Stomach (tissue), 9 donors: ENCODE results near the gene AGAP1. TPM values are rescaled to one million over a fixed set of nuclear protein-coding genes. Genes with fewer than 3 reads are reported as not detected.

Source experiments
- DNase-seq, 2 donors: peaks; one replicate each; pipeline versions ENCODE4 v3.0.0 to v3.0.0-alpha.2; 2013 to 2019
- H3K27ac ChIP-seq, 5 donors: fragments of 200-600 bp in 4 of 5; sonication (generic) in 4 of 5; one replicate each; pipeline ENCODE4 v1.5.1; 2013 to 2019; ENCODE audit warnings: mild to moderate bottlenecking in 1 of 5, moderate library complexity in 1 of 5
- H3K27me3 ChIP-seq, 3 donors: fragments of 200-600 bp; sonication (generic); one replicate each; pipeline ENCODE4 v1.5.1; 2017 to 2019; ENCODE audit warnings: mixed run types in 1 of 3
- H3K36me3 ChIP-seq, 4 donors: fragments of 200-600 bp; sonication (generic); 1 replicate in 3 of 4; 2 replicates in 1 of 4; pipeline ENCODE4 v1.5.1; 2016 to 2019
- H3K4me1 ChIP-seq, 4 donors: fragments of 200-600 bp; sonication (generic); one replicate each; pipeline ENCODE4 v1.5.1; 2016 to 2019
- H3K4me3 ChIP-seq, 4 donors: fragments of 200-600 bp; sonication (generic) in 3 of 4; one replicate each; pipeline ENCODE4 v1.5.1; 2016 to 2019; ENCODE audit warnings: mild to moderate bottlenecking in 1 of 4
- H3K9me3 ChIP-seq, 4 donors: fragments of 200-600 bp; sonication (generic); one replicate each; pipeline ENCODE4 v1.5.1; 2016 to 2019
- EP300 ChIP-seq: sonication (generic); formaldehyde crosslinking; IDR thresholded peaks from one replicate; pipeline ENCODE4 v1.6.1; 2017; ENCODE audit warnings: antibody characterized with exemption
- POLR2A ChIP-seq, 4 donors: fragments of 450-650 bp; IDR thresholded peaks; one replicate each; pipeline ENCODE4 v1.6.1; 2016; ENCODE audit warnings: antibody characterized with exemption in 4 of 4, control low read depth in 2 of 4, mild to moderate bottlenecking in 1 of 4, moderate library complexity in 1 of 4
- POLR2AphosphoS5 ChIP-seq, 3 donors: sonication (generic); formaldehyde crosslinking; IDR thresholded peaks; one replicate each; pipeline ENCODE4 v1.6.1; 2016; ENCODE audit warnings: antibody characterized with exemption in 3 of 3
- WGBS, 5 donors: extraction: QIAGEN DNeasy Blood & Tissue Kit in 3 of 5; methylation state at CpG; one replicate each; pipeline versions ENCODE4 v1.1.5 to v1.1.7; 2013 to 2018; 5-methylcytosine and 5-hydroxymethylcytosine counted together
- intact Hi-C: fragments of 100-400 bp; cut with DNase I; formaldehyde crosslinking; loops from one replicate; pipeline ENCODE4 v1.15.1; 2023; ENCODE audit warnings: low total_unique reads
- polyA plus RNA-seq, 3 donors: library from polyadenylated mRNA; stranded (reverse); fragments of 200-250 nt; gene quantifications; one replicate each; pipeline ENCODE4 v1.2.3, GENCODE V29; 2013
- total RNA-seq, 5 donors: library from RNA; depleted of rRNA; stranded (reverse); fragments of >200 nt; gene quantifications; one replicate each; pipeline versions ENCODE4 v1.1.0 to v1.2.3, GENCODE V29; 2014 to 2016
- TF ChIP-seq, protein P1 (sequence below), 7 experiments: fragments of 450-650 bp in 4 of 7; fragments of 200-600 bp in 3 of 7; sonication (generic) in 3 of 7; IDR thresholded peaks; one replicate each; pipeline ENCODE4 v1.5.1; 2016 to 2019; ENCODE audit warnings: antibody characterized with exemption in 7 of 7, control low read depth in 2 of 7, mild to moderate bottlenecking in 1 of 7
- donor health status: healthy with polysubstance abuse.
- donor health status: Bipolar disorder and iron deficiency.
- donor health status: healthy.

AGAP1 gene
- total and polyA plus RNA-seq, 8 donors, result 4.2 to 139 (median 35.0) TPM

GRCh38 chr2:235536711-235537110 is 42.9 kb downstream of the AGAP1 start:
- no peak for TF ChIP-seq POLR2A (IDR thresholded peaks at IDR 0.05)
- TF ChIP-seq EP300, result no peak
- TF ChIP-seq POLR2AphosphoS5 (IDR thresholded peaks at IDR 0.05), result no peak
- TF ChIP-seq, protein P1, sequence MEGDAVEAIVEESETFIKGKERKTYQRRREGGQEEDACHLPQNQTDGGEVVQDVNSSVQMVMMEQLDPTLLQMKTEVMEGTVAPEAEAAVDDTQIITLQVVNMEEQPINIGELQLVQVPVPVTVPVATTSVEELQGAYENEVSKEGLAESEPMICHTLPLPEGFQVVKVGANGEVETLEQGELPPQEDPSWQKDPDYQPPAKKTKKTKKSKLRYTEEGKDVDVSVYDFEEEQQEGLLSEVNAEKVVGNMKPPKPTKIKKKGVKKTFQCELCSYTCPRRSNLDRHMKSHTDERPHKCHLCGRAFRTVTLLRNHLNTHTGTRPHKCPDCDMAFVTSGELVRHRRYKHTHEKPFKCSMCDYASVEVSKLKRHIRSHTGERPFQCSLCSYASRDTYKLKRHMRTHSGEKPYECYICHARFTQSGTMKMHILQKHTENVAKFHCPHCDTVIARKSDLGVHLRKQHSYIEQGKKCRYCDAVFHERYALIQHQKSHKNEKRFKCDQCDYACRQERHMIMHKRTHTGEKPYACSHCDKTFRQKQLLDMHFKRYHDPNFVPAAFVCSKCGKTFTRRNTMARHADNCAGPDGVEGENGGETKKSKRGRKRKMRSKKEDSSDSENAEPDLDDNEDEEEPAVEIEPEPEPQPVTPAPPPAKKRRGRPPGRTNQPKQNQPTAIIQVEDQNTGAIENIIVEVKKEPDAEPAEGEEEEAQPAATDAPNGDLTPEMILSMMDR (IDR thresholded peaks at IDR 0.05), result no peak
- 88 to 96% (median 95%) methylated on average over 11 of the region's 11 CpGs for WGBS, 5 donors
- Histone ChIP-seq H3K27me3 (no peaks in the 10 kb centered on the region), H3K4me1 (peaks cover 0 to 55% (median 28%) of the 10 kb centered on the region in 4 donors), H3K9me3 (no peaks in the 10 kb centered on the region), H3K27ac (no peak overlapping the region), H3K4me3 (no peak overlapping the region), H3K36me3 (no peaks in the 10 kb centered on the region)
- intact Hi-C loops, result no loop called here
- DNase-seq, result no peak

GRCh38 chr2:235537186-235537585 is 43.3 kb downstream of the AGAP1 start:
- TF ChIP-seq EP300 (no peak), POLR2A (IDR thresholded peaks at IDR 0.05) (no peak), POLR2AphosphoS5 (IDR thresholded peaks at IDR 0.05) (no peak)
- TF ChIP-seq, protein P1 (IDR thresholded peaks at IDR 0.05), result no peak
- Histone ChIP-seq H3K4me3 (no peak overlapping the region), H3K27ac (no peak overlapping the region), H3K9me3 (no peaks in the 10 kb centered on the region), H3K4me1 (peaks cover 0 to 57% (median 30%) of the 10 kb centered on the region in 4 donors), H3K36me3 (no peaks in the 10 kb centered on the region), H3K27me3 (no peaks in the 10 kb centered on the region)
- intact Hi-C loops, result no loop called here
- no peak for DNase-seq
- WGBS, 5 donors, result 86 to 93% (median 92%) methylated on average over 7 of the region's 7 CpGs

GRCh38 chr2:235537587-235537986 is 43.7 kb downstream of the AGAP1 start:
- TF ChIP-seq POLR2A (IDR thresholded peaks at IDR 0.05), result no peak
- TF ChIP-seq, protein P1 (IDR thresholded peaks at IDR 0.05), result no peak
- TF ChIP-seq EP300, result no peak
- TF ChIP-seq POLR2AphosphoS5 (IDR thresholded peaks at IDR 0.05), result no peak
- 35 to 58% (median 48%) methylated on average over 5 of the region's 5 CpGs for WGBS, 5 donors
- peaks cover 0 to 61% (median 32%) of the 10 kb centered on the region in 4 donors for H3K4me1 ChIP-seq
- no peak for DNase-seq
- H3K27ac ChIP-seq, result no peak overlapping the region
- H3K27me3 ChIP-seq, result no peaks in the 10 kb centered on the region
- H3K9me3 ChIP-seq, result no peaks in the 10 kb centered on the region
- intact Hi-C loops, result no loop called here
- H3K36me3 ChIP-seq, result no peaks in the 10 kb centered on the region
- no peak overlapping the region for H3K4me3 ChIP-seq

DNA sequence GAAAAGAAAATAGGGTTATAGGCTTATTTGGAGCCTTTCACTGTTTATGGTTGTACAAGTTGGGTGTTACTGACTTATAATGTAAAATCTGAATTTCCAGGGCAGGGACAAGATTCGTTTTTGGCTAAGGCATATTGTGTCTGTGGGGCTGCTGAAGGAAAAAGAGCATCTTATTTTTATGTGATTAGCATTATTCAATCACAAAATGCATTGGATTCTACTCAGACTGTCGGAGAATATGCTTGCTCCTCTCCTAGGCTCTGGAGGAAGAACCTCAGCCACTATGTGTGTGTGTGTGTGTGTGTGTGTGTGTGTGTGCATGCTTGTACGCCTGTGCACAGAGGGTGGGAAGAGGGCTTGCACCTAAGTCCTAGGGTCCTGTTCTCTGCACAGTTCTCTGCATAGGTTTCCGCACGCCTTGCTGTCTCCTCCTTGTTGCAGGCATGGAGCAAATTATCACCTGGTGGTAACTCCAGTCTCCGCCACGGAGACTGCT is 44.3 kb downstream of the AGAP1 start:
- intact Hi-C loops, result no loop called here
- H3K4me1 ChIP-seq, result peaks cover 3 to 66% (median 35%) of the 10 kb centered on the region in 4 donors
- WGBS, 5 donors, result 53 to 78% (median 75%) methylated on average over 6 to 7 of the region's 7 CpGs
- no peaks in the 10 kb centered on the region for H3K9me3 ChIP-seq
- no peaks in the 10 kb centered on the region for H3K27me3 ChIP-seq
- DNase-seq, result no peak
- no peak overlapping the region for H3K4me3 ChIP-seq
- TF ChIP-seq POLR2A (IDR thresholded peaks at IDR 0.05), result no peak
- no peak for TF ChIP-seq POLR2AphosphoS5 (IDR thresholded peaks at IDR 0.05)
- TF ChIP-seq, protein P1 (IDR thresholded peaks at IDR 0.05), result no peak
- TF ChIP-seq EP300, result no peak
- peak overlapping the region in 1 of 5 donors; percentile 16 for H3K27ac ChIP-seq
- no peaks in the 10 kb centered on the region for H3K36me3 ChIP-seq
